NCI-H2107 treated with DMSO at 0.1 percent for 48 hours (cell line): ENCODE results near the gene AATK.

Source experiments
- DNase-seq: peaks from one replicate; lab custom pipeline; 2025; ENCODE audit not compliant: unreplicated experiment; lab: John Stamatoyannopoulos, UW

Gene AATK

GRCh38 chr17:81195941-81196495, 30.0 kb upstream of the AATK start:
- DNase-seq: no peak

GRCh38 chr17:81194941-81195901, 29.2 kb upstream of the AATK start:
- no peak for DNase-seq

- DNase-seq: no peak
Observed at GRCh38 chr17:81194225-81194760, 28.3 kb upstream of the AATK start.

DNA sequence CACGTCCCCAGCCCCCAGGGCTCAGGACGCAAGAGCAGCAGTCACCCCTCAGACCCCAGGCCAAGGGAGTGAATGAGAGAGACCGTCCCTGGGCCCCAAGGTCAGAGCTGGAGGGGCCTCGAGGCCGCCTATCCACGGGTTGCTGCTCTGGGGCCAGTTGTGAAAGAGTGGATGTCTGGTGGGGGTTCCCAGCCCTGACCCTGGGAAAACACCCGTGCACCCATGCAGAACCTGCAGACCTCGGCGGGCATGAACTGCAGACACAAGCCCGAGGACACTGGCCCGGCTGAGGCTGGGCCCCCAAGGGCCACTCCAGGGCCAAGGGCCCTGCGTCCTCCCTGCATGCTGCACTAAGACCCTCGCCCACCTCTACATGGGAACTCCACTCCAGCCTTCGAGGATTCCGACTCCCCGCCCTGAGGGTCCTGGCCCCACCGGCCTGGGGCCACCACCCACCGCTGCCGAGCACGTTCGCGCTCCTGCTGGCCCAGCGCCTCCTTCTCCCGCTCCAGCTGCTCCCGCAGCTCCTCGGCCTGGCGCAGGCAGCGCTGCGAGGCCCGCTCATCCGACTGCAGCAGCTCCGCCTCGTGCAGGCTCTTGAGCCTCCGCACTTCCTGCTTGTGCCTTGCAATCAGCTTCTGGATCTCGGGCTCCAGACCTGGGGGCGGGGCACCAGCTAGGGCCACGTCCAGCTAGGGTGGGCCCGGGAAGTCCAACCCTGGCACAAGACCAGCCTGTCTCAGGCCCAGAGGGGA, 27.6 kb upstream of the AATK start:
- no peak for DNase-seq

GRCh38 chr17:81193051-81193410, 27.0 kb upstream of the AATK start:
- no peak for DNase-seq

DNA sequence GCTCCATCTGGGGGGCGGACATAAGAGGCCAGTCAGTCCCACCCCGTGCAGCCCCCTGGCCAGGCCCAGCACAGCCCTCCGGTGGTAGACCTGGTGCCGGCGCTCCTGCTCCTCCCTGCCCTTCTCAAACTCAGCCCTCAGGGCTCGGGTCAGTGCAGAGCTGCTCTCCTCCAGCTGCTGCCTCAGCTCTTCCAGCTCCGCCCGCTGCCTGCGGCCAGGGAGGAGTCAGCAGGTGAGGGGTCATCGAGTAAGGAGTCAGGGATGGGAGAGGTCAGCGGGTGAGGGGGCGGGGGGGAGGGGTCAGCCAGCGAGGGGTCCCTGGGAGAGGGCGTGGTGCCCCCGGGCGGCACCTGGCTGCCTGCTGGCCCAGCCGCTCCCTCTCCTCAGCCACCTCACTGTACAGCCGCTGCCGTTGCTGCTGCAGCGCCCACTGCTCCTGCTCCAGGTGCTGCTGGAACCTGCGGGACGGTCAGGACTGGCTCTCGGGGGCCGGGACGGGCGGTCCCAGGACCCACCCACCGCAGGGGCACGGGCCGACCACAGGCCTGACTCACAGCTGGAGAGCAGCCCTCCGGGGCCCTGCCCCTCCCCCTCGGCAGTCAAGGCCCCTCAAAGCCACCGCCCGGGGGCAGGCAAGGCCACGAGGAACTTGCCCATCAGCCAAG, 26.5 kb upstream of the AATK start:
- DNase-seq: no peak

DNA sequence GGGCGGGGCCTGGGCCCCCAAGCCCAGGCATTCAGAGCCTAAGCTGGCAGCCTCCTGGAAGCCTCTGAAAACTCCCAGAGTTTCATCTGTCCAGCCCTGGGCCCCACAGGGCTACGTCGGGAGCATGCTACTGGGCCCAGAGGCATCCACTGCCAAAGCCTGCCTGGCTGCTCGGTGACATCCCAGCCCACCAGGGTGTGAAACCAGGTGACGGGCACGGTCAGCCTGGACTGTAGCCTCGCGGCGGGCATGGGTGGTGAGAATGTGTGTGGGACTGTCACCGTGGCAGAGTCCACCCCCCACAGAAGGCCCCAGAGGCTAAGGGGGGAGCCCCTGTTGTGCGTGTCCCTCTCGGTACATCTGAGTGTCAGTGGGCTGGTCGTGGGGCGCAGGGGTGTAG, 25.6 kb upstream of the AATK start:
- no peak for DNase-seq

GRCh38 chr17:81191116-81191515, 25.1 kb upstream of the AATK start:
- no peak for DNase-seq

- DNase-seq: no peak
Observed at GRCh38 chr17:81190591-81190990, 24.6 kb upstream of the AATK start.

DNA sequence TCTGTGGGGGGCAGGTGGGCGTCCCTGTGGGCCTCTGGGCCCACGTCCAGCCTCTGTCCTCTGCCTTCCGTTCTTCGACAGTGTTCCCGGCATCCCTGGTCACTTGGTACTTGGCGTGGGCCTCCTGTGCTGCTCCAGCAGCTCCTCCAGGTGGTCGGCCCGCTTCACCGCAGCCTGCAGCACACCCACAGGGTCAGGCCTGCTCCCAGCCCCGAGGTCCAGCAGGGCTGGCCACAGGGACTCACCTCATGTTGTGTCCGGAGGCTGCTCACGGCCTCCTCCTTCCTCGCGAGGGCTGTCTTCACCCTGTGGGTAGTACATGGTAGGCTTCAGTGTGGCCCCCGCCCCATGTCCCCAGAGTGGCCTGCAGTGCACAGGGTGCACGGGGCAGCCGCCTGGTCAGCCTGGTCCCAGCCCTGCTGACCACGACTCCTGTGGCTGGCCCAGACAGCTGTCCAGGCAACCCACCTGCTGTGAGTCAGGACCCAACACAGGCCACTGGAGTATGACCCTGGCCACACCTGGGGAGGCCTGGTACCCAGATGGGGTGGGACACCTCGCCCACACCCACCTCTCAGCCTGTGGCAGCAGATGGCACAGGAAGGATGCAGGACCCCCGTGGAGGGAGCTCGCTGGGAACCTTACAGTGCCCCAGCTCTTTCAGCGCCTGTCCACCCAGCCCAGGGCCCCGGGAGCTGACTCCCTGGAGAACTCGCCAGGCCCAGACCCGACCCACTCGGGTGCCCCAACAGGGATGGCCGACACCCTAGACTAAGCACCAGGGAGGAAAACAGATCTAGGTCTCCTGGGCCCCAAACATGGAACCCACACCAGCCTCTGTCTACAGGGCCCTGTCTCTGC, 23.9 kb upstream of the AATK start:
- DNase-seq: no peak

DNA sequence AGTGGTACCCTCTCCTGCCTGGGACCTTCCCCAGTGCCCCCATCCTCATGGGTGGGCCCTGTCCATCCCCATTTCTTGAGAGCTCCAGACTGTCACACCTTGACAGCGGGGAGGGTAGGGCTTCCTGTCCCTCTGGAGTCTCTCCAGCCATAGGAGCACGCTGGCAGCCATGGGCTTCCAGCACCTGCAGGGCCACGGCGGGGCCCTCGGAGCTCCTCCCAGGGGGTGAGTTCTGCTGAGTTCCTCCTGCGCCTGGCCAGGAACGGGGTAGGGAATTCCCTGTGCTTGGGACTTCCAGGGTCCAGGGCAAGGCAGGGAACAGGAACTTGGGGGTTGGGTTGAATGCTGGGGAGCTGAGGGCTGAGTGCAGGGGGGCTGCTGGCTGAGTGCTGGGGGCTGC, 23.0 kb upstream of the AATK start:
- no peak for DNase-seq

- DNase-seq: no peak
Observed at GRCh38 chr17:81188491-81188840, 22.4 kb upstream of the AATK start.

DNA sequence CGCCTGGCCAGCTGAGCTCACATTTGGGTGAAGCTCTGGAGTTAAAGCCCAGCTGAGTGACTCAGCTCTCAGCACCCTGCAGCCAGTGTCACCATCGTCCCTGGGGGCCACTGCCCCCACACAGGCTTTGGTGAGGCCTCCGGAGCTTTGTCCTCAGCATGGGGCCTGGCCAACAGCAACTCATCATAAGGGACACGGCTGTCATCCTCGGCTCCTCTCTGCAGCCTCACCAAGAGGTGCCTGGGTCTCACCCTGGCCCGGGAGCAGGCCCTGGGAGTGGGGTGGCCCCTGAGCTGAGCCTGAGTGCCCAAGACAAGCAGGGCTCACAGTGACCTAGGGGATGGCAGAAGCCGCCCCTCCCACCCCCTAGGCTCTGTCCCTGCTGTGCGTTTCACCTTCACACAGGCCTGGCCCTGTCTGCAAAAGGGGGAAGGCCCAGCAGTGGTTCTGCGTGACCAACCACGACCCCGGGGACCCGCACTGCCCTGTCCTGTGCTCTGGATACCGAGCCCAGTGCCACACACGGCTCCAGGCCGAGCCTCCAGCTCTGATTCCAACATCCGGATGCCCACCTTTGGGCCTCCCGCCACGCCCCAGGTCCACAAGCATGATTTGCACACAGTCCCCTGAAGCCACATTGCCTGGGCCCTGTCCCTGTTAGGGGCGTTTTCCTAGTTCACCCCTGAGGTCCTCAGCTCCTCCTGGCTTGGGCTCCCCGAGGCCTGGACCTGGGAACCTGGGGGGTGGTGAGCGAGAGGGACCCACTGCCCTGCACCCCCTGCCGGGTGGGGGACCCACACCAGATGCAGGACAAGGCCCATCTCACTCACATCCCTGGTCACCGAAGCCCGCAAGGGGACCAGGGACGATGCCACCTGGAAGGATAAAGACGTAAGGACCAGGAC, 21.8 kb upstream of the AATK start:
- DNase-seq: no peak

DNA sequence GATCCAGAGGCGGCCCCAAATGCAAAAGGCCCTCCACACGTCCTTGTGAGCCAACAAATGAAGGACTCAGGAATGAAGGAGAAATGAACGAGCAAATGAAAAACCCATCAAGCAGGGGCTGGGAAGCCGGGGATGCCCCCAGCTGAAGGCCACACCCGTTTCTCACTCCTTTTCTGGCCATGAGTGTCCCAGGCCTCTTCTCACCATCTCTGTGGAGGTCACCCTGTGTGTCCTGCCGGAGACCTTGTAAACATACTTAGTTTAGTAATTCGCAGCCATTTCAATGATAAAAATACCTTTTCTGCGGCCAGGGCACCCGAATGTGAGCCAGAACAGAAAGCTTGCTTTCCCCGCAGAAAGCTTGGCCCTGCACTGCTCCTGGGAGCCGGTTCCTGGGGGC, 21.1 kb upstream of the AATK start:
- DNase-seq: no peak

- no peak for DNase-seq
Observed at GRCh38 chr17:81186203-81186602, 20.2 kb upstream of the AATK start.

- no peak for DNase-seq
Observed at GRCh38 chr17:81184555-81184954, 18.5 kb upstream of the AATK start.

DNA sequence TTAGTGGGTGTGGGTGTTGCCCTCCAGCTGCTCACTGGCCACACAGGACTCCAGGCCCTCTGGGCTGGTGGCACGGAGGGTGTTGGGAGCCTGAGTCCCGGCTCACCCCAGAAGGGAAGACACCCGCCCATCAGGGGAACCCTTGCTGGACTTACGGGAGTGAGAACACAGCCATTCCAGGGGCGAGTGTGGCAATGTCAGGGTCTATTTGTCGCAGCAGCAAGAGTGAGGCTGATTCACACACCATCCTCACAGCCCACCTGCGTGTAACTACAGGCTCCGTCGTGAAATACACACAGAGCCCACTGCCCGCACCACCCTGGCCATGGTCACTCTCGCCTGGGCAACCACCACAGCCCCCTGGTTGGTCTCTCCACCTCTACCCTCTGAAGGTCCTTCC, 17.8 kb upstream of the AATK start:
- DNase-seq: no peak

DNA sequence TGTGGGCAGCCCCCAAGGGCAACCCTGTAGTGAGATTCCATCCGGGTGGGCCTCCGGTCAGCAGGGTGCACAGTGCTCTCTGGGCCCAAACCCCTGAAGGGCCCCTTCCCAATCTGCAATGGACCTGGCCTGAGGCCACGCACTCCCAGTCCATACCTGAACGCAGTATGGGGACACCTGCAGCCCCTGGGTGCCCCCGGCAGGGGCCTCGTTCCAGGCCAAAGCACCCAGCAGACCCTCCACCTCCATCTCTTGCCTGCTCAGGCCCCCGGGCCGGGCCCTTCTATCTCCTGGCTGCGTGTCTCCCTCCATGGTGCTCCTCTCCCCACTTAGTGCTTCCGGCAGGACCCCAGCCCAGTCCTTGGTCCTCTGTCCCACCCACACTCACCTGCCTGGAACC, 17.3 kb upstream of the AATK start:
- DNase-seq: no peak

GRCh38 chr17:81182596-81182995, 16.6 kb upstream of the AATK start:
- DNase-seq: no peak
